Esophagus (tissue), 2 donors: ENCODE results near the gene C8G. TPM values are rescaled to one million over a fixed set of nuclear protein-coding genes. Genes with fewer than 3 reads are reported as not detected.

Experiments used
- H3K27ac ChIP-seq, 2 donors: one replicate each; pipeline ENCODE4 v1.5.1; 2013; ENCODE audit warnings: low read depth in 2 of 2, mild to moderate bottlenecking in 2 of 2, inconsistent platforms in 1 of 2, low read length in 1 of 2, moderate library complexity in 1 of 2
- H3K27me3 ChIP-seq, 2 donors: one replicate each; pipeline ENCODE4 v1.6.1; 2013; ENCODE audit warnings: low read length in 2 of 2, control low read depth in 1 of 2, mild to moderate bottlenecking in 1 of 2; ENCODE audit not compliant: insufficient read depth in 2 of 2, control insufficient read depth in 1 of 2
- H3K36me3 ChIP-seq, 2 donors: one replicate each; pipeline ENCODE4 v1.6.1; 2013; ENCODE audit warnings: low read length in 1 of 2; ENCODE audit not compliant: control insufficient read depth in 2 of 2, insufficient read depth in 2 of 2
- H3K4me1 ChIP-seq, 2 donors: one replicate each; pipeline ENCODE4 v1.6.1; 2013; ENCODE audit warnings: low read length in 1 of 2; ENCODE audit not compliant: control insufficient read depth in 2 of 2, insufficient read depth in 2 of 2
- H3K4me3 ChIP-seq, 2 donors: one replicate each; pipeline ENCODE4 v1.5.1; 2013; ENCODE audit warnings: low read length in 2 of 2, mild to moderate bottlenecking in 2 of 2, low read depth in 1 of 2, moderate library complexity in 1 of 2
- H3K9me3 ChIP-seq, 2 donors: one replicate each; pipeline ENCODE4 v1.6.1; 2013; ENCODE audit warnings: mild to moderate bottlenecking in 2 of 2, low read depth in 1 of 2, low read length in 1 of 2, moderate library complexity in 1 of 2; ENCODE audit not compliant: control insufficient read depth in 2 of 2, insufficient read depth in 1 of 2
- WGBS, 2 donors: extraction: QIAGEN DNeasy Blood & Tissue Kit; methylation state at CpG; one replicate each; pipeline ENCODE4 v1.1.7; 2013; 5-methylcytosine and 5-hydroxymethylcytosine counted together
- polyA plus RNA-seq, 2 donors: library from polyadenylated mRNA; stranded (reverse); fragments of 200-250 nt; gene quantifications; one replicate each; pipeline ENCODE4 v1.2.3, GENCODE V29; 2013
- donor health status: healthy with polysubstance abuse.
- donor health status: Bipolar disorder and iron deficiency.

Gene C8G
- polyA plus RNA-seq, 2 donors, result 1.2 to 1.8 TPM

DNA sequence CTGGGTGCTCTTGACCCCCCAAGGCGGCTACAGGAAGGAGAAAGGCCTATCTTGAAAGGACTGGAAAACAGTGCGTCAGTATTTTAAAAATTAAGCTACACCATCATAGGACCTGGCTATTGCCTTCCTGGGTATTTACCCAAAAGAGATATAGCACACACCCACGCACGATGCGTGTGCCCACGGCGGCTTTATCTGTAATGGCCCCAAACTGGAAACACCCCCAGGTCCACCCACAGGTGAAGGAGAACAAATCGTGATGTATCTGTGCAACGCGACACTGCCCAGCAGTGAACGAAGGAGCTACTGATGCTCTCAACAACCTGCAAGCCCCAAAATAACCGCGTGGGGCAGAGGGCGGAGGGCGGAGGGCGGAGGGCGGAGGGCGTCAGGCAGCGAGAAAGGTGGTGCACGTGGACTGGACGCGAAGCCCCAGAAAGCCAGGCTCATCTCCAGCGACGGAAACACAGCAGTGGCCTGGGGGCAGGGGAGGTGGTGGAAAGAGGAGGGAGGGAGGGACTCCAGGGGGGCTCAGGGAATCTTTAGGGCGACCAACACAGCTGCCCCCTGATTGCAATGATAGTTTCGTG, 19.9 kb downstream of the C8G start:
- Histone ChIP-seq H3K4me3 (no peak overlapping the region), H3K36me3 (no peaks in the 10 kb centered on the region), H3K27ac (no peak overlapping the region), H3K27me3 (no peaks in the 10 kb centered on the region), H3K9me3 (no peaks in the 10 kb centered on the region), H3K4me1 (peaks cover 6 to 17% of the 10 kb centered on the region in 2 donors)
- WGBS, 2 donors, result 79 to 87% methylated on average over 26 of the region's 26 CpGs

DNA sequence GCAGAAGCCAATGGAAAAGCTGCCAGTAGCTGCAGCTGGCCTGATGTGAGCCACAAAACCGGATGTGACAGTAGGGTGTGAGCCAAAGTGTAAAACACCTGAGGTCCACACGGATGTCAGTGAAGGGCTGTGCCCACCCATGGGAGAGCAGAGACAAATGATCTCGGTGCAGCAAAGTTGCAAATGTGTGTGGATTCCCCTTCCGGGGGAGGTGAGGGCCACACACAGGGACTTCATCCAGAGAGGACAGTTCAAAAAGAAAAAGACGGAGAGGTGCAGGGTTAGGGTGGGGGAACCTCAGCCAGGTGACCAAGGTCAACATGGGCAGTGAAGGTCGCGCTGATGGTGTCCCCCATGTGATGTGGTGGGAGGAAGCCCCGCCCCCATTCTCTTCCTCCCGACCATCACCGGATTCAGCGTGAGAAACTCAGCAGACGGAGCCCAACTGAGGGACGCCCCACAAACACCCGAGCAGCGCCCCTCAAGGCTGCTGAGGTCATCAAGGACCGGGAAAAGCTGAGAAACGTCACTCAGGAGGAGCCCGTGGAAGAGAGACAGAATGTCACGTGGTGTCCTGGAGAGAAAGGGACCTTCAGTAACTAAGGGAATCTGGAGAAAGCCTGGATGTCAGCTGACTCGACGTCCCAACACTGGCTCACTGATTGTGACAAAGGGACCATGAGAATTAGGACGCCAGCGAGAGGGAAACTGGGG, 20.9 kb downstream of the C8G start:
- 21 to 26% methylated on average over 23 of the region's 23 CpGs for WGBS, 2 donors
- H3K27ac ChIP-seq, result no peak overlapping the region
- H3K27me3 ChIP-seq, result no peaks in the 10 kb centered on the region
- H3K9me3 ChIP-seq, result no peaks in the 10 kb centered on the region
- H3K36me3 ChIP-seq, result no peaks in the 10 kb centered on the region
- H3K4me3 ChIP-seq, result no peak overlapping the region
- H3K4me1 ChIP-seq, result peaks cover 5 to 16% of the 10 kb centered on the region in 2 donors

DNA sequence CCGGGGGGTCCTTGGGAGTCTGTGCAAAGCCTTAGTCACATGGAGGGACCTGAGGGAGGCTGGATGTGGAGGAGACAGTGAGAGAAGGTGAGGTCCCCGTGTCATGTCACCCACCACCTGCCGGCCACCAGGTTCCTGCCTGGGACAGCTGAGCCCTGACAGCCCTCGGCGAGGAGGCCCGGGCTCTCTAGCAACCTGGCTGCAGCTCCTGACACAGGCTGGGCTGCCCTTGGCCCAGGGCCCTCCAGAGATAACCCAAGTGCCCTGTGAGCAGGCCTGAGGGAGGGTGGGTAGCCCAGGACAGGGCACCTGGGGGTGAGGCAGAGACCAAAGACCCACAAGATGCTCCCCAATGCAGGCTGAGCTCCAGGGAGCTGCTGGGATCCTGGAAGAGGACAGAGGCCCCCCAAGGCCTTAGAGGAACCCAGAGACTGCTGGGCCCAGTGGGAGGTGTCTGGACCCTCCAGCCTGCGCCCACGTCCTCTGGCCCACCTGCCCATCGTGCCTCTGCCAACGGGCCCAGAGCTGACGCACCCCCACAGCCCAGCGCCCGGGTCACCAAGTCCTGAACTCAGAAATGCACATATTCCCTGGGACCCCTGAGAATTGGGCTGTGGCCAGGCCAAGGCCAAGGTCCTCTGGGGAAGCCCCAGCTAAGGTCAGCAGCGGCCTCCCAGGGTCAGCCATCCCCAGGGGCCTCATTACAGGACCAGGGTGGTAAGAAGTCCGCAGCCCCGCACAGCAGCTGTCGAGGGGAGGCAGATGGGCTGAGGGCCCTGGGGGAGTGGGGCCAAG, 23.5 kb downstream of the C8G start:
- Histone ChIP-seq H3K4me1 (peaks cover 4 to 8% of the 10 kb centered on the region in 2 donors), H3K27me3 (no peaks in the 10 kb centered on the region), H3K36me3 (no peaks in the 10 kb centered on the region), H3K9me3 (no peaks in the 10 kb centered on the region), H3K4me3 (no peak overlapping the region), H3K27ac (no peak overlapping the region)
- WGBS, 2 donors, result 81 to 82% methylated on average over 17 of the region's 17 CpGs

GRCh38 chr9:136969150-136969549, 24.1 kb downstream of the C8G start:
- Histone ChIP-seq H3K27ac (no peak overlapping the region), H3K4me1 (peaks cover 5% of the 10 kb centered on the region in 2 donors), H3K36me3 (no peaks in the 10 kb centered on the region), H3K9me3 (no peaks in the 10 kb centered on the region), H3K4me3 (no peak overlapping the region), H3K27me3 (no peaks in the 10 kb centered on the region)
- WGBS, 2 donors, result 71 to 76% methylated on average over 17 of the region's 17 CpGs

- Histone ChIP-seq H3K27ac (no peak overlapping the region), H3K27me3 (no peaks in the 10 kb centered on the region), H3K4me1 (peaks cover 4 to 5% of the 10 kb centered on the region in 2 donors), H3K36me3 (no peaks in the 10 kb centered on the region), H3K9me3 (no peaks in the 10 kb centered on the region), H3K4me3 (no peak overlapping the region)
- WGBS, 2 donors, result 70 to 72% methylated on average over 5 of the region's 5 CpGs
Measured at GRCh38 chr9:136969774-136970173, 24.7 kb downstream of the C8G start.

- Histone ChIP-seq H3K27ac (no peak overlapping the region), H3K27me3 (no peaks in the 10 kb centered on the region), H3K36me3 (no peaks in the 10 kb centered on the region), H3K4me3 (no peak overlapping the region), H3K4me1 (peaks cover 7 to 9% of the 10 kb centered on the region in 2 donors), H3K9me3 (no peaks in the 10 kb centered on the region)
- WGBS, 2 donors, result 84 to 86% methylated on average over 9 to 11 of the region's 11 CpGs
Measured at GRCh38 chr9:136970361-136970760, 25.3 kb downstream of the C8G start.

DNA sequence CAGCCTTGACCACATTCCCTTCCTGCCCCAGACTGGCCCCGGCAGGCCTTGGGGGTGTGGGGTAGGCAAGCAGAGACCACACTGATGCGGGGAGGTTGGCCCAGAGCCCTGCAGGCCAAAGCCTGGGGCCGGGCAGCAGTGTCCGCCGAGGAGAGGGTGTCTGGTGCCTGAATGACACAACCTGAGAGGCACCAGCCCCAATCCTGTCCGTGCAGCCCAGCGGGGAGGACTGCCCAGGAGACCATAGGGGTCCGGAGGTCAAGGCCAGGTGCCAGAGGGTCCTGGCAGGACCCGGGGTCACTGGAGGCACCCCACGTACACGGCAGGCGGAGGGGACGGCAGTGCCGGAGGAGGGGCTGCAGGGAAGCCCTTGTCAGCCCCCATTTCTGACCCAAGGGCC, 26.7 kb downstream of the C8G start:
- no peak overlapping the region for H3K4me3 ChIP-seq
- H3K4me1 ChIP-seq, result peaks cover 7 to 12% of the 10 kb centered on the region in 2 donors
- H3K27me3 ChIP-seq, result no peaks in the 10 kb centered on the region
- no peaks in the 10 kb centered on the region for H3K9me3 ChIP-seq
- H3K36me3 ChIP-seq, result no peaks in the 10 kb centered on the region
- no peak overlapping the region for H3K27ac ChIP-seq
- 78 to 82% methylated on average over 14 of the region's 14 CpGs for WGBS, 2 donors

DNA sequence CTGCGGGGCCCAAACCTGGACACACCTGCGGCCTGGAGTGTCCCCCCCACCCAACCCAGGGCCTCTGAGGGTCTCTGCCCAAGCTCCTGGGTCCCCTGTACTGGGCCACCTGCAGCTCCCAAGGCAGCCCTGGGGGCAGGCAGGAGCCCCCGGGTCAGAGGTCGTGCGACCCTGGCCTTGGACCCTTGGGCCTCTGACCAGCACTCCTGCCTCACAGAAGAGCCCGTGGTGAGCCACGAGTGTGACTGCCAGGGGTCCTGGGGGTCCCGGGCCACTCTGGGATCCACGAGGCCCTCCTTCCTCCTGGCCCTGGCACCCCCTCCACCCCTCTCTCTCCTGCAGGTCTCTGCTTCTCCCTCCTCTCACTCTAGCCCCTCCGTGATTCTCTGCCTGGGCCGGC, 27.3 kb downstream of the C8G start:
- 76 to 82% methylated on average over 9 to 11 of the region's 11 CpGs for WGBS, 2 donors
- peaks cover 7 to 12% of the 10 kb centered on the region in 2 donors for H3K4me1 ChIP-seq
- no peaks in the 10 kb centered on the region for H3K9me3 ChIP-seq
- H3K4me3 ChIP-seq, result no peak overlapping the region
- H3K27ac ChIP-seq, result no peak overlapping the region
- H3K36me3 ChIP-seq, result no peaks in the 10 kb centered on the region
- no peaks in the 10 kb centered on the region for H3K27me3 ChIP-seq

DNA sequence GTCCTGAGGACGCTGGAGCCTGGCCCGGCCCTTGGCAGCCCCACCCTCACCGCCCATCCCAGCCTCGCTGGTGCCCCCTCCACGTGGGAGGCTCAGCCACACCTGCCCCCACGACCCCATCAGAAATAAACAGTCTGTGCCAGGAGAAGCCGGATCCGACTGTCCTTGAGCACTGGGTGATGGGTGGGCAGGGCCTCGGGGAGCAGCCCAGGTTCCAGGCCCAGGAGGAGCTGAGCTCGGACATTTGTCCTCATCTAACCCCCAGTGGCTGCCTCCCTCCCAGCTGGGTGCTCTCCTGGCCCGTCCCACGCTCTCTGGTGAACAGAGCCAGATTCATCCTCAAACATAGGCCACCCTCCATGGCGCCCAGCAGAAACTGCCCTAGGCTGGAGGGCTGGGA, 27.7 kb downstream of the C8G start:
- H3K27me3 ChIP-seq, result no peaks in the 10 kb centered on the region
- peaks cover 7 to 12% of the 10 kb centered on the region in 2 donors for H3K4me1 ChIP-seq
- 53 to 57% methylated on average over 13 of the region's 13 CpGs for WGBS, 2 donors
- H3K4me3 ChIP-seq, result no peak overlapping the region
- no peaks in the 10 kb centered on the region for H3K36me3 ChIP-seq
- no peaks in the 10 kb centered on the region for H3K9me3 ChIP-seq
- H3K27ac ChIP-seq, result no peak overlapping the region
